Right lobe of liver (tissue), 4 donors: ENCODE results near the gene STOM.

Experiments used
- POLR2A ChIP-seq: fragments of 450-650 bp; IDR thresholded peaks from one replicate; pipeline ENCODE4 v1.6.1; 2017; ENCODE audit warnings: antibody characterized with exemption, mild to moderate bottlenecking
- TF ChIP-seq, protein P1 (sequence below), 4 donors: fragments of 200-600 bp in 3 of 4; fragments of 450-650 bp in 1 of 4; IDR thresholded peaks; one replicate each; pipeline versions ENCODE4 v1.5.1 to v1.8.0; 2016 to 2022; ENCODE audit warnings: antibody characterized with exemption in 4 of 4, mild to moderate bottlenecking in 2 of 4
- donor health status: DM: no; HTN: no; CAD: no.
- donor health status: DM: no; HTN: no; CAD: no.
- donor health status: DM: no; HTN: yes; CAD: no.

DNA sequence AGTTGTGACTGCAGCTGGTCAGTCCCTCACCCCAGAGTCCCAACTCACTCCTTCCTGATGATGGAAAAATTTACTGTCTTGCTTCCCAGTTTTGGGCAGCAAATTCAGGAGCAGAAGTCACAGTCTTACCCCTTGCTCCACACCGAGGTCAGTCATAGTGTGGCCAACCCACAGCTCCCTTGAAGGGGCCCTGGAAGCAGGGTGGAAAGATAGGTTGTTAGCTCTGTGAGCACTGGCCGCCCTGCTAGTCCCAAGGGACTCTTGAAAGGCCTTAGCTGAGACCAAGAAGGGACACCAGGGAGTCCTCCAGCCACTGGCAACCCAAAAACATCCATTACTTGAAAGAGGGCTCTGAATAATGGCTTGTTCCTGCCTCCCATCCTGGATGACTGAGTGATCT lies 62.1 kb downstream of the STOM start:
- TF ChIP-seq, protein P1, sequence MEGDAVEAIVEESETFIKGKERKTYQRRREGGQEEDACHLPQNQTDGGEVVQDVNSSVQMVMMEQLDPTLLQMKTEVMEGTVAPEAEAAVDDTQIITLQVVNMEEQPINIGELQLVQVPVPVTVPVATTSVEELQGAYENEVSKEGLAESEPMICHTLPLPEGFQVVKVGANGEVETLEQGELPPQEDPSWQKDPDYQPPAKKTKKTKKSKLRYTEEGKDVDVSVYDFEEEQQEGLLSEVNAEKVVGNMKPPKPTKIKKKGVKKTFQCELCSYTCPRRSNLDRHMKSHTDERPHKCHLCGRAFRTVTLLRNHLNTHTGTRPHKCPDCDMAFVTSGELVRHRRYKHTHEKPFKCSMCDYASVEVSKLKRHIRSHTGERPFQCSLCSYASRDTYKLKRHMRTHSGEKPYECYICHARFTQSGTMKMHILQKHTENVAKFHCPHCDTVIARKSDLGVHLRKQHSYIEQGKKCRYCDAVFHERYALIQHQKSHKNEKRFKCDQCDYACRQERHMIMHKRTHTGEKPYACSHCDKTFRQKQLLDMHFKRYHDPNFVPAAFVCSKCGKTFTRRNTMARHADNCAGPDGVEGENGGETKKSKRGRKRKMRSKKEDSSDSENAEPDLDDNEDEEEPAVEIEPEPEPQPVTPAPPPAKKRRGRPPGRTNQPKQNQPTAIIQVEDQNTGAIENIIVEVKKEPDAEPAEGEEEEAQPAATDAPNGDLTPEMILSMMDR (IDR thresholded peaks at IDR 0.05) = no peak
- TF ChIP-seq POLR2A = no peak
